NOMO-1 treated with dmso at 0.1 percent for 144 hours (cell line): ENCODE results near the gene ATP6AP2.

Source experiments
- DNase-seq: peaks from one replicate; lab custom pipeline; 2025; ENCODE audit not compliant: unreplicated experiment; lab: John Stamatoyannopoulos, UW

Gene ATP6AP2

GRCh38 chrX:40637687-40638086 is 56.9 kb downstream of the ATP6AP2 start:
- no peak for DNase-seq

GRCh38 chrX:40644176-40644575 is 63.4 kb downstream of the ATP6AP2 start:
- peak; percentile 86 for DNase-seq

- DNase-seq, result peak; percentile 68
Measured at GRCh38 chrX:40644821-40645358, 64.1 kb downstream of the ATP6AP2 start.

GRCh38 chrX:40646489-40647306 is 65.9 kb downstream of the ATP6AP2 start:
- no peak for DNase-seq

GRCh38 chrX:40647307-40648197 is 66.8 kb downstream of the ATP6AP2 start, which contains the start of gene CXorf38:
CXorf38 (minus strand) TSS chrX:40647561; CDS start chrX:40647520, 41 bp downstream.
- peak; percentile 89 for DNase-seq

GRCh38 chrX:40651620-40652223 is 71.0 kb downstream of the ATP6AP2 start:
- no peak for DNase-seq

GRCh38 chrX:40652664-40653063 is 71.9 kb downstream of the ATP6AP2 start:
- DNase-seq, result no peak

GRCh38 chrX:40653535-40653934 is 72.8 kb downstream of the ATP6AP2 start:
- DNase-seq, result no peak
